Stimulated activated CD4-positive, alpha-beta T cell treated with anti-CD3 and anti-CD28 coated beads, TNF-alpha, amount 100 ng/mL, for 4 hours (primary cell): ENCODE results near the gene EHMT1.
"Not testable (repeated sequence)": the region's sequence is repeated elsewhere in the genome, so short reads cannot be mapped to it uniquely, and the experiment has no call there.

Experiments
- DNase-seq, 3 experiments: peaks; one replicate each; pipeline ENCODE4 v3.0.0-alpha.2; 2020; ENCODE audit warnings: low read depth in 3 of 3

Gene EHMT1

GRCh38 chr9:137717776-137718327 lies 99.0 kb downstream of the EHMT1 start:
- DNase-seq: no peak

GRCh38 chr9:137719194-137719593 lies 100.4 kb downstream of the EHMT1 start:
- no peak for DNase-seq

GRCh38 chr9:137720571-137721110 lies 101.8 kb downstream of the EHMT1 start:
- no peak for DNase-seq

GRCh38 chr9:137721479-137721878 lies 102.7 kb downstream of the EHMT1 start:
- peak in 2 of 3 experiments; percentile 34 to 41 for DNase-seq

GRCh38 chr9:137721899-137722298 lies 103.1 kb downstream of the EHMT1 start:
- no peak for DNase-seq

- no peak for DNase-seq
These were observed 103.7 kb downstream of the EHMT1 start for GRCh38 chr9:137722481-137722880.

GRCh38 chr9:137723356-137723755 lies 104.6 kb downstream of the EHMT1 start:
- DNase-seq: not testable (repeated sequence)

GRCh38 chr9:137723783-137724445 lies 105.1 kb downstream of the EHMT1 start:
- peak in 1 of 3 experiments; percentile 31 for DNase-seq

GRCh38 chr9:137724818-137725240 lies 106.0 kb downstream of the EHMT1 start:
- DNase-seq: no peak

GRCh38 chr9:137725598-137725997 lies 106.8 kb downstream of the EHMT1 start:
- no peak for DNase-seq

GRCh38 chr9:137726336-137726735 lies 107.5 kb downstream of the EHMT1 start:
- DNase-seq: not testable (repeated sequence)

- no peak for DNase-seq
These were observed 108.0 kb downstream of the EHMT1 start for GRCh38 chr9:137726764-137727163.

- no peak for DNase-seq
These were observed 108.9 kb downstream of the EHMT1 start for GRCh38 chr9:137727716-137728115.

GRCh38 chr9:137728444-137729311 lies 109.9 kb downstream of the EHMT1 start:
- no peak for DNase-seq

- no peak for DNase-seq
These were observed 112.6 kb downstream of the EHMT1 start for GRCh38 chr9:137731216-137731946.

GRCh38 chr9:137731947-137732813 lies 113.4 kb downstream of the EHMT1 start:
- no peak for DNase-seq

- DNase-seq: no peak
These were observed 114.6 kb downstream of the EHMT1 start for GRCh38 chr9:137733429-137733828.

- DNase-seq: no peak
These were observed 115.4 kb downstream of the EHMT1 start for GRCh38 chr9:137734181-137734580.

- not testable (repeated sequence) for DNase-seq
These were observed 119.4 kb downstream of the EHMT1 start for GRCh38 chr9:137738182-137738696.

GRCh38 chr9:137738703-137739102 lies 119.9 kb downstream of the EHMT1 start:
- no peak for DNase-seq
